NCI-H146 treated with DMSO at 0.1 percent for 48 hours (cell line): ENCODE results near the gene ASB17.
"Not testable (repeated sequence)": the region's sequence is repeated elsewhere in the genome, so short reads cannot be mapped to it uniquely, and the experiment has no call there.

Experiments used
- DNase-seq: peaks from one replicate; lab custom pipeline; 2025; ENCODE audit not compliant: unreplicated experiment; lab: John Stamatoyannopoulos, UW

Gene ASB17

GRCh38 chr1:75932304-75932703, at the start of gene ASB17:
TSS of gene ASB17 (minus strand) at chr1:75932404. CDS start at chr1:75932291, 113 bp downstream.
- no peak for DNase-seq

GRCh38 chr1:75980972-75981897, 49.0 kb upstream of the ASB17 start:
- no peak for DNase-seq

- DNase-seq, result no peak
Observed at GRCh38 chr1:75970631-75971030, 38.4 kb upstream of the ASB17 start.

- no peak for DNase-seq
Observed at GRCh38 chr1:75969550-75969949, 37.3 kb upstream of the ASB17 start.

- no peak for DNase-seq
Observed at GRCh38 chr1:75967719-75968118, 35.5 kb upstream of the ASB17 start.

GRCh38 chr1:75964760-75965408, 32.7 kb upstream of the ASB17 start:
- DNase-seq, result no peak

GRCh38 chr1:75964110-75964759, 32.0 kb upstream of the ASB17 start:
- not testable (repeated sequence) for DNase-seq

GRCh38 chr1:75954586-75954985, 22.4 kb upstream of the ASB17 start:
- no peak for DNase-seq

- DNase-seq, result no peak
Observed at GRCh38 chr1:75953461-75953860, 21.3 kb upstream of the ASB17 start.

GRCh38 chr1:75952016-75952415, 19.8 kb upstream of the ASB17 start:
- no peak for DNase-seq

GRCh38 chr1:75950176-75950575, 18.0 kb upstream of the ASB17 start:
- DNase-seq, result no peak

- DNase-seq, result not testable (repeated sequence)
Observed at GRCh38 chr1:75943037-75943436, 10.8 kb upstream of the ASB17 start.

GRCh38 chr1:75937034-75937433, 4.8 kb upstream of the ASB17 start:
- no peak for DNase-seq

GRCh38 chr1:75922698-75923097, 9.5 kb downstream of the ASB17 start:
- DNase-seq, result no peak

- no peak for DNase-seq
Observed at GRCh38 chr1:75916834-75917233, 15.4 kb downstream of the ASB17 start.

GRCh38 chr1:75908717-75909152, 23.5 kb downstream of the ASB17 start:
- DNase-seq, result peak; percentile 8

- DNase-seq, result no peak
Observed at GRCh38 chr1:75901371-75901770, 30.8 kb downstream of the ASB17 start.

- no peak for DNase-seq
Observed at GRCh38 chr1:75884437-75884836, 47.8 kb downstream of the ASB17 start.

GRCh38 chr1:75879985-75880384, 52.2 kb downstream of the ASB17 start:
- no peak for DNase-seq

GRCh38 chr1:75870951-75871350, 61.3 kb downstream of the ASB17 start:
- DNase-seq, result no peak
